ENCODE data around the gene DOCK4.
A peak's percentile ranks its signal among the peaks of the same experiment; 100 is the strongest.

DOCK4 gene

DNA sequence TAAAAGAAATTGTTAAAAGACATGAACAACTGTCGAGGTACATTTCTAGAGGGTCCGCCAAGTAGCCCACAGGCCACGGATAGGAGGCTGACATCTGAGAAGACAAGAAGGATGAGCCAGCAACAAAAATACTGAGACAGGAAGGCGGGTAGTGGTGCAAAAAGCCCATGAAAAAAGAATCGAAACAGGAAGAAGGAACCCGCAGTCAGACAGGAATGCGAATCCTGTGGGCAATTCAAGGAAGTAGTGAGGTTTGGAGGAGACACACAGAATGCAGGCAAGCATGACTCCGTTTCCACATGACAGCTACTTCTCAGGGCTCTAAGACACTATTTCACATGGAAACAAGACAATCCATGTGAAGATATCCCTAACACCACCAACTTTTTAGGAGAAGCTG is 125.2 kb downstream of the DOCK4 start:
- Histone ChIP-seq H3K4me3 (ENCODE audit: low read length, poor library complexity, severe bottlenecking) (no peak overlapping the region), H4K20me1 (ENCODE audit: insufficient read depth, low read length, poor library complexity, severe bottlenecking) (no peaks in the 10 kb centered on the region), H3K36me3 (ENCODE audit: insufficient read depth, low read length) (no peaks in the 10 kb centered on the region), H3K9ac (ENCODE audit: low read depth, low read length, poor library complexity, severe bottlenecking) (no peak overlapping the region), H3K79me2 (ENCODE audit: insufficient read depth, low read length) (no peaks in the 10 kb centered on the region), H3K4me1 (ENCODE audit: insufficient read depth, low read length, poor library complexity, severe bottlenecking) (no peaks in the 10 kb centered on the region), H3K4me2 (ENCODE audit: low read depth, low read length, poor library complexity, severe bottlenecking) (no peak overlapping the region), H3K9me2 (replicated peaks; ENCODE audit: low read depth, low read length) (no peaks in the 10 kb centered on the region), H3F3A (ENCODE audit: low read depth) (no peaks in the 10 kb centered on the region), H3K27me3 (ENCODE audit: insufficient read depth, low read length, poor library complexity, severe bottlenecking) (no peaks in the 10 kb centered on the region), H3K9me3 (ENCODE audit: insufficient read depth, low read depth, low read length) (no peaks in the 10 kb centered on the region), H2AFZ (ENCODE audit: low read length) (no peak overlapping the region)
- TF ChIP-seq, protein P1, sequence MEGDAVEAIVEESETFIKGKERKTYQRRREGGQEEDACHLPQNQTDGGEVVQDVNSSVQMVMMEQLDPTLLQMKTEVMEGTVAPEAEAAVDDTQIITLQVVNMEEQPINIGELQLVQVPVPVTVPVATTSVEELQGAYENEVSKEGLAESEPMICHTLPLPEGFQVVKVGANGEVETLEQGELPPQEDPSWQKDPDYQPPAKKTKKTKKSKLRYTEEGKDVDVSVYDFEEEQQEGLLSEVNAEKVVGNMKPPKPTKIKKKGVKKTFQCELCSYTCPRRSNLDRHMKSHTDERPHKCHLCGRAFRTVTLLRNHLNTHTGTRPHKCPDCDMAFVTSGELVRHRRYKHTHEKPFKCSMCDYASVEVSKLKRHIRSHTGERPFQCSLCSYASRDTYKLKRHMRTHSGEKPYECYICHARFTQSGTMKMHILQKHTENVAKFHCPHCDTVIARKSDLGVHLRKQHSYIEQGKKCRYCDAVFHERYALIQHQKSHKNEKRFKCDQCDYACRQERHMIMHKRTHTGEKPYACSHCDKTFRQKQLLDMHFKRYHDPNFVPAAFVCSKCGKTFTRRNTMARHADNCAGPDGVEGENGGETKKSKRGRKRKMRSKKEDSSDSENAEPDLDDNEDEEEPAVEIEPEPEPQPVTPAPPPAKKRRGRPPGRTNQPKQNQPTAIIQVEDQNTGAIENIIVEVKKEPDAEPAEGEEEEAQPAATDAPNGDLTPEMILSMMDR (conservative IDR thresholded peaks at IDR 0.05; ENCODE audit: low read length) = no peak
- TF ChIP-seq EZH2phosphoT487 (IDR thresholded peaks at IDR 0.05; ENCODE audit: borderline replicate concordance) = no peak

DNA sequence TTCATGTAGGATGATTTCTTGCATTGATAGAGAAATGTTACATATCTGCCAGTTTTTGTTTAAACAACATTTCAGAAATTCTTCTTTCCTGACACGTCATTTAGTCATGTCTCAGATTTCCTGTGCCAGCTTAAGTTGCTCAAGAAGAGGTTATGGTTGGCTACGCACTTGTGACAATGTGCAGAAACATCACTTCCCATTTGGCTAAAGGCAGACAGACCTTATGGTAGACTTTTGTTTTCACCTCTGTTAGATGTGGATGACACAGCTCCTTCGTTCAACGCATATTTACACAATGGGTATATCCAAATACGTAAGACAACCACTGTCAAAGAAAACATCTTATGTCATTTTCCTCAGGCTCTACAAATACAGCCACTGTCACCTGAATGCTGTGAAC is 125.8 kb downstream of the DOCK4 start:
- Histone ChIP-seq H3K79me2 (ENCODE audit: insufficient read depth, low read length) (no peaks in the 10 kb centered on the region), H3K4me3 (ENCODE audit: low read length, poor library complexity, severe bottlenecking) (no peak overlapping the region), H3K27me3 (ENCODE audit: insufficient read depth, low read length, poor library complexity, severe bottlenecking) (no peaks in the 10 kb centered on the region), H3K9me2 (replicated peaks; ENCODE audit: low read depth, low read length) (no peaks in the 10 kb centered on the region), H2AFZ (ENCODE audit: low read length) (no peak overlapping the region), H3K4me1 (ENCODE audit: insufficient read depth, low read length, poor library complexity, severe bottlenecking) (no peaks in the 10 kb centered on the region), H3F3A (ENCODE audit: low read depth) (no peaks in the 10 kb centered on the region), H3K9me3 (ENCODE audit: insufficient read depth, low read depth, low read length) (no peaks in the 10 kb centered on the region), H3K9ac (ENCODE audit: low read depth, low read length, poor library complexity, severe bottlenecking) (no peak overlapping the region), H4K20me1 (ENCODE audit: insufficient read depth, low read length, poor library complexity, severe bottlenecking) (no peaks in the 10 kb centered on the region), H3K36me3 (ENCODE audit: insufficient read depth, low read length) (no peaks in the 10 kb centered on the region), H3K4me2 (ENCODE audit: low read depth, low read length, poor library complexity, severe bottlenecking) (no peak overlapping the region)
- TF ChIP-seq, protein P1 (conservative IDR thresholded peaks at IDR 0.05; ENCODE audit: low read length) = no peak
- TF ChIP-seq EZH2phosphoT487 (IDR thresholded peaks at IDR 0.05; ENCODE audit: borderline replicate concordance) = no peak

DNA sequence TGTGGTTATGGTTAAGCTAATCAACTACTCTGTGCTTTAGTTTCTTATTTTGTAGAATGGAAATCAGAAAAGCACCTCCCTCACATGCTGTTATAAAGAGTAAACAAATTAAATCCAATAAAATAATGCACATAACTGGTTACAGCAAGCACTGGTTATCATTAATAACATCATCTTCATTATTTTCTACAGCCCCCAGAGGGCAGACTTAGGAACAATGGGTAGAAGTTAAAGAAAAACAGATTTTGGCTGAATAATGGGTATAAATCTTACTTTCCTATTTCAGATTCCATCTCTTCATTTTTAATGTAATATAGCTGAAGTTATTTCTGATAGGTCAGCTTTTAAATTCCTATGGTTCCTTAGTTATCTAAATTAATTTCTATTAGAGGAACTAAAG is 126.5 kb downstream of the DOCK4 start:
- H4K20me1 ChIP-seq (ENCODE audit: insufficient read depth, low read length, poor library complexity, severe bottlenecking) = no peaks in the 10 kb centered on the region
- H2AFZ ChIP-seq (ENCODE audit: low read length) = no peak overlapping the region; the same call in 1 of the 2 replicates
- no peak overlapping the region for H3K4me2 ChIP-seq (ENCODE audit: low read depth, low read length, poor library complexity, severe bottlenecking)
- TF ChIP-seq, protein P1 (conservative IDR thresholded peaks at IDR 0.05; ENCODE audit: low read length) = peak; percentile 55
- no peak for TF ChIP-seq EZH2phosphoT487 (IDR thresholded peaks at IDR 0.05; ENCODE audit: borderline replicate concordance)
- no peaks in the 10 kb centered on the region for H3K27me3 ChIP-seq (ENCODE audit: insufficient read depth, low read length, poor library complexity, severe bottlenecking)
- H3F3A ChIP-seq (ENCODE audit: low read depth) = no peaks in the 10 kb centered on the region
- no peaks in the 10 kb centered on the region for H3K79me2 ChIP-seq (ENCODE audit: insufficient read depth, low read length)
- H3K9me3 ChIP-seq (ENCODE audit: insufficient read depth, low read depth, low read length) = no peaks in the 10 kb centered on the region
- H3K4me3 ChIP-seq (ENCODE audit: low read length, poor library complexity, severe bottlenecking) = no peak overlapping the region
- H3K4me1 ChIP-seq (ENCODE audit: insufficient read depth, low read length, poor library complexity, severe bottlenecking) = no peaks in the 10 kb centered on the region
- no peaks in the 10 kb centered on the region for H3K9me2 ChIP-seq (replicated peaks; ENCODE audit: low read depth, low read length)
- H3K36me3 ChIP-seq (ENCODE audit: insufficient read depth, low read length) = no peaks in the 10 kb centered on the region
- H3K9ac ChIP-seq (ENCODE audit: low read depth, low read length, poor library complexity, severe bottlenecking) = no peak overlapping the region
